ENCODE data around the gene SLC43A3. TPM values are rescaled to one million over a fixed set of nuclear protein-coding genes. Genes with fewer than 3 reads are reported as not detected.

SLC43A3 gene
- total RNA-seq, 1 experiment from 2014 or later, result 21.4 TPM

- Histone ChIP-seq H2BK20ac (ENCODE audit: low read depth, low read length, poor library complexity, severe bottlenecking) (no peak overlapping the region), H4K5ac (ENCODE audit: insufficient read length, low read depth, low read length) (no peak overlapping the region), H3K4me1 (ENCODE audit: insufficient read depth, low read length) (no peaks in the 10 kb centered on the region), H3K27me3 (ENCODE audit: insufficient read depth, low read length) (peaks cover 3% of the 10 kb centered on the region; the same call in 1 of the 2 replicates), H3K4me2 (ENCODE audit: insufficient read depth, insufficient read length, low read length) (no peak overlapping the region), H3K14ac (ENCODE audit: insufficient read depth, low read length) (no peak overlapping the region), H3K9ac (ENCODE audit: extremely low read depth, insufficient read length, low read length) (no peak overlapping the region), H4K91ac (ENCODE audit: insufficient read length, low read depth, low read length) (no peak overlapping the region), H3K79me2 (ENCODE audit: insufficient read depth, low read length) (no peaks in the 10 kb centered on the region), H2AK5ac (ENCODE audit: insufficient read length, low read length) (no peak overlapping the region), H3K18ac (ENCODE audit: insufficient read length, low read depth, low read length) (no peak overlapping the region), H3K23me2 (ENCODE audit: insufficient read length, low read depth, low read length, poor library complexity, severe bottlenecking) (no peaks in the 10 kb centered on the region), H3K79me1 (ENCODE audit: insufficient read depth, low read depth, low read length, poor library complexity, severe bottlenecking) (no peaks in the 10 kb centered on the region), H2BK15ac (ENCODE audit: low read depth, low read length) (no peak overlapping the region), H3T11ph (ENCODE audit: low read length) (no peak overlapping the region), H3K4ac (ENCODE audit: low read depth, low read length) (no peak overlapping the region), H4K20me1 (ENCODE audit: control insufficient read depth, insufficient read depth, insufficient read length) (no peaks in the 10 kb centered on the region), H3K56ac (ENCODE audit: insufficient read length, low read depth, low read length) (no peak overlapping the region), H3K27ac (ENCODE audit: insufficient read length, low read depth, low read length) (no peak overlapping the region), H2BK120ac (ENCODE audit: low read depth, low read length, poor library complexity, severe bottlenecking) (no peak overlapping the region), H2AFZ (ENCODE audit: low read length) (no peak overlapping the region), H3K9me3 (ENCODE audit: control insufficient read depth, low read depth, low read length) (no peaks in the 10 kb centered on the region), H2BK12ac (ENCODE audit: insufficient read length, low read depth, low read length) (no peak overlapping the region), H2BK5ac (ENCODE audit: insufficient read length, low read length) (no peak overlapping the region), H4K8ac (replicated peaks; ENCODE audit: insufficient read length, low read depth, low read length) (no peak overlapping the region), H3K23ac (ENCODE audit: insufficient read length, low read depth, low read length) (no peak overlapping the region)
- H3K36me3 Mint-ChIP-seq (ENCODE audit: insufficient read depth in 1 of 3, low read depth in 3 of 3), result no peaks in the 10 kb centered on the region
- no peak for DNase-seq
- H3K27me3 Mint-ChIP-seq (ENCODE audit: low read depth), result peaks cover 45% of the 10 kb centered on the region
- TF ChIP-seq CTCF (conservative IDR thresholded peaks at IDR 0.05), result no peak
- peaks cover 4 to 6% of the 10 kb centered on the region in 2 experiments; a peak in 2 of 4 replicates for H3K4me1 Mint-ChIP-seq
- H3K27ac Mint-ChIP-seq, result no peak overlapping the region; a peak in 1 of 7 replicates
- no peaks in the 10 kb centered on the region for H3K9me3 Mint-ChIP-seq
- H3K4me3 Mint-ChIP-seq, result no peak overlapping the region
- WGBS (ENCODE audit: extremely low coverage, insufficient read length, low lambda C conversion rate), result no CpG with 5 or more reads among the region's 7 CpGs
Observed at GRCh38 chr11:57432714-57433163, 5.8 kb upstream of the SLC43A3 start.

Measured in H9 (cell line).